Suprapubic skin (tissue), 4 donors: ENCODE data around the gene SYT8.
A peak's percentile ranks its signal among the peaks of the same experiment; 100 is the strongest.

ENCODE experiments used
- CTCF ChIP-seq, 2 donors: fragments of 200-600 bp in 1 of 2; fragments of 450-650 bp in 1 of 2; sonication (generic) in 1 of 2; IDR thresholded peaks; one replicate each; pipeline ENCODE4 v1.5.1; 2016 to 2019; ENCODE audit warnings: antibody characterized with exemption in 2 of 2, mild to moderate bottlenecking in 1 of 2, moderate library complexity in 1 of 2
- EP300 ChIP-seq: sonication (generic); formaldehyde crosslinking; IDR thresholded peaks from one replicate; pipeline ENCODE4 v1.6.1; 2017; ENCODE audit warnings: antibody characterized with exemption
- POLR2A ChIP-seq, 2 donors: fragments of 450-650 bp; IDR thresholded peaks; one replicate each; pipeline ENCODE4 v1.6.1; 2017; ENCODE audit warnings: antibody characterized with exemption in 2 of 2, mild to moderate bottlenecking in 2 of 2, moderate library complexity in 2 of 2
- POLR2AphosphoS5 ChIP-seq, 3 donors: sonication (generic); formaldehyde crosslinking; IDR thresholded peaks; one replicate each; pipeline ENCODE4 v1.6.1; 2017; ENCODE audit warnings: antibody characterized with exemption in 3 of 3

GRCh38 chr11:1863352-1864216 lies 28.8 kb downstream of the SYT8 start:
- TF ChIP-seq POLR2A (IDR thresholded peaks at IDR 0.05) (no peak), CTCF (IDR thresholded peaks at IDR 0.05) (no peak), POLR2AphosphoS5 (IDR thresholded peaks at IDR 0.05) (peak in 2 of 3 donors; percentile 61 to 79), EP300 (no peak)
